Fibroblast of pulmonary artery (primary cell): Measurements from ENCODE around the gene GPR137.
A peak's percentile ranks its signal among the peaks of the same experiment; 100 is the strongest.
"Not testable (repeated sequence)": the region's sequence is repeated elsewhere in the genome, so short reads cannot be mapped to it uniquely, and the experiment has no call there.

ENCODE experiments used
- DNase-seq: peaks from one replicate; pipeline ENCODE4 v3.0.0-alpha.2; 2010; ENCODE audit warnings: low read depth
- H3K4me3 ChIP-seq: replicated peaks from 2 replicates; pipeline ENCODE4 v1.5.1; 2011; ENCODE audit warnings: low read depth, mild to moderate bottlenecking, control low read depth, low read length, moderate library complexity
- CTCF ChIP-seq: IDR thresholded peaks from 2 replicates; pipeline ENCODE4 v1.5.1; 2011; ENCODE audit warnings: mild to moderate bottlenecking, control low read depth, low read length, inconsistent platforms; ENCODE audit errors: missing control alignments

Gene GPR137

GRCh38 chr11:64314805-64315561 lies 29.3 kb downstream of the GPR137 start:
- H3K4me3 ChIP-seq, result no peak overlapping the region
- no peak for TF ChIP-seq CTCF
- DNase-seq, result no peak

GRCh38 chr11:64315667-64316526 lies 30.2 kb downstream of the GPR137 start:
- DNase-seq, H3K4me3 ChIP-seq: not testable (repeated sequence)

GRCh38 chr11:64316672-64317324 lies 31.1 kb downstream of the GPR137 start:
- no peak for DNase-seq
- peak overlapping the region; percentile 69 for H3K4me3 ChIP-seq
- no peak for TF ChIP-seq CTCF

- peak; percentile 98 for DNase-seq
- no peak for TF ChIP-seq CTCF
- H3K4me3 ChIP-seq, result peak within 1 kb of the TSS; percentile 69
Measured at GRCh38 chr11:64317325-64317960, 31.8 kb downstream of the GPR137 start, which contains the start of gene TRMT112. Gene TRMT112 (minus strand): TSS chr11:64317559. CDS start chr11:64317526, 33 bp downstream.

- peak; percentile 1 for TF ChIP-seq CTCF
- DNase-seq, result peak; percentile 97
Measured at GRCh38 chr11:64317961-64318765, 32.5 kb downstream of the GPR137 start, which contains the start of gene PRDX5. Gene PRDX5 (plus strand): TSS chr11:64318121. CDS start chr11:64318216, 95 bp downstream.

GRCh38 chr11:64318766-64319761 lies 33.4 kb downstream of the GPR137 start:
- no peak for TF ChIP-seq CTCF
- H3K4me3 ChIP-seq, result peak overlapping the region; percentile 69
- DNase-seq, result no peak

More at GRCh38 chr11:64317961-64318765, 32.5 kb downstream of the GPR137 start, which contains the start of gene PRDX5:
- H3K4me3 ChIP-seq, result peak within 1 kb of the TSS; percentile 69
